HG03064 (cell line): ENCODE data around the gene SPN.
"Not testable (repeated sequence)": the region's sequence is repeated elsewhere in the genome, so short reads cannot be mapped to it uniquely, and the experiment has no call there.

Source experiments
- ATAC-seq: cut with Tn5 transposase; IDR thresholded peaks from one replicate; pipeline ENCODE4 v1.9.1; 2021; ENCODE audit warnings: low read depth; ENCODE audit not compliant: unreplicated experiment

SPN gene

GRCh38 chr16:29675811-29676643 lies 13.0 kb downstream of the SPN start:
- ATAC-seq = no peak

DNA sequence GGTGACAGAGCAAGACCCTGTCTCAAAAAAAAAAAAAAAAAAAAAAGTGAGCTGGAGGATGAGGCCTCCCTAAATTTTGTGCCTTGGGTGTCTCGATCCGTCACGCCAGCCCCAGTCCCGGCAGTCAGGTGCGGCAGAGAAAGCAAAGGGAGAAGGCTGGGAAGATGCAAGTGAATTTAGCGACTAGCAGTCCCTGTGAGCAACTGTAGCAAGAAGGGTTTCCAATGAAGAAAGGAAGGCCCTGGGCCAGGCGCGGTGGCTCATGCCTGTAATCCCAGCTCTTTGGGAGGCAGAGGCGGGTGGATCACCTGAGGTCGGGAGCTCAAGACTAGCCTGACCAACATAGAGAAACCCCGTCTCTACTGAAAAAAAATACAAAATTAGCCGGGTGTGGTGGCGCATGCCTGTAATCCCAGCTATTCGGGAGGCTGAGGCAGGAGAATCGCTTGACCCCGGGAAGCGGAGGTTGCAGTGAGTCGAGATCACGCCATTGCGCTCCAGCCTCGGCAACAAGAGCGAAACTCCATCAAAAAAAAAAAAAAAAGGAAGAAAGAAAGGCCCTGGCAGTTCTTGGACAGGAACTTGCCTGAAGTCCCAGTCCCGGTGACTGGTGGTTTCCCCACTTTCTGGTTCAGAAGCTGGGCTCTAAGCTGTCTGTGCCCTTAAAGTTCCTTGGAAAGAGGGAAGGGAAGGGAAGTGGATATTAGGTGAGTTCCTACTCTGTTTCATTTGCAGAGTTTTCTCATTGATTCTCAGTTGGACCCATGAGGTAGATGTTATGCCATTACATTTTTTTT lies 14.1 kb downstream of the SPN start:
- ATAC-seq = no peak

- no peak for ATAC-seq
These were observed 15.7 kb downstream of the SPN start, which contains the start of gene QPRT for GRCh38 chr16:29678691-29679267. QPRT (plus strand) TSS chr16:29679180; CDS start chr16:29679198, 18 bp downstream.

DNA sequence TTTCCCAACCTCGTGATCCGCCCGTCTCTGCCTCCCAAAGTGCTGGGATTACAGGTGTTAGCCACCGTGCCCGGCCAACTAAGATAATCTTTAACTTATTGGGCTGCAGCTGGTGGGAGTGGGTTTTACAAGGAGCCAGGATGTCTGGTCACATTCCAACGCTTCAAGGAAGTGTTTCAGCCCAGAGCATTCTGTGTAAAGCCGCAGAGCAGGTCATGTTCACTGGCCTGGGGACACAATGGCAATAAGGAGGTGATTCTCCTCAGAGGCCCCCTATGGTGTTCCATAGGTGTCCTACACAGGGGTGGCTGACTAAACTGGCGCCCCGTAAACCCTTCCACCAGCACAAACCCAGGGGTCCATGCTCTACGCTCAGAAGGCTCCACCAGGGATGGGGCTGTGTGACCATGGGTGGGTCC lies 17.1 kb downstream of the SPN start:
- no peak for ATAC-seq

- no peak for ATAC-seq
These were observed 20.6 kb downstream of the SPN start for GRCh38 chr16:29683543-29684090.

- no peak for ATAC-seq
These were observed 21.6 kb downstream of the SPN start for GRCh38 chr16:29684679-29685078.

- ATAC-seq = no peak
These were observed 23.8 kb downstream of the SPN start for GRCh38 chr16:29686740-29687332.

GRCh38 chr16:29687755-29688154 lies 24.7 kb downstream of the SPN start:
- ATAC-seq = no peak

DNA sequence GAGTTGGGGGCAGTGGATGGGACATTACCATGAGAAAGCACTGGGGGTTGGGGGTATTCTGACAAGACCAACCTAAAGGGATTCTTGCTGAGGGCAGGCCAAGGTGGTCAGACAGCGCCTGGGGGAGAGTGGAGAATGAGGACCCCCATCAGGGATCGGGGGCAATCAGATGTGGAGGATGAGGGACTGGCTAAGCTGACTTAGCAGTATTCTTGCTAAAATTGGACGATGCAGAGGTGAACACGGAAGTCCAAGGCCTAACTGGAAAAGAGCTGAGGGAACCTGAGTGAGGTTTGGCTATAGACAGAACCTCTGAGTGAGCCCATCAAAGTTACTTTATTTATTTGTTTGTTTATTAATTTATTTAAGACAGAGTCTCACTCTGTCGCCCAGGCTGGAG lies 25.1 kb downstream of the SPN start:
- ATAC-seq = no peak

GRCh38 chr16:29689490-29690351 lies 26.7 kb downstream of the SPN start:
- not testable (repeated sequence) for ATAC-seq

DNA sequence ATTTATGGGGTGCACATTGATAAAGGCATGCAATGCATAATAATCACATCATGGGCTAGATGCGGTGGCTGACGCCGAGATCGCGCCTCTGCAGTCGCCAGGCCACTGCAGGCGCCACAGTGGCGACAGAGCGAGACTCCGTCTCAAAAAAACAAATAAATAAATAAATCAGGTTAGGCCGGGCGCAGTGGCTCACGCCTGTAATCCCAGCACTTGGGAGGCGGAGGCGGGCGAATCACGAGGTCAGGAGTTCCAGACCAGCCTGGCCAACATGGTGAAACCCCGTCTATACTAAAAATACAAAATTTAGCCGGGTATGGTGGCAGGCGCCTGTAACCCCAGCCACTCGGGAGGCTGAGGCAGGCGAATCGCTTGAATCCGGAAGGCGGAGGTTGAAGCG lies 29.6 kb downstream of the SPN start:
- ATAC-seq = not testable (repeated sequence)

GRCh38 chr16:29694384-29695195 lies 31.5 kb downstream of the SPN start:
- no peak for ATAC-seq

- not testable (repeated sequence) for ATAC-seq
These were observed 32.6 kb downstream of the SPN start for GRCh38 chr16:29695675-29696074.

DNA sequence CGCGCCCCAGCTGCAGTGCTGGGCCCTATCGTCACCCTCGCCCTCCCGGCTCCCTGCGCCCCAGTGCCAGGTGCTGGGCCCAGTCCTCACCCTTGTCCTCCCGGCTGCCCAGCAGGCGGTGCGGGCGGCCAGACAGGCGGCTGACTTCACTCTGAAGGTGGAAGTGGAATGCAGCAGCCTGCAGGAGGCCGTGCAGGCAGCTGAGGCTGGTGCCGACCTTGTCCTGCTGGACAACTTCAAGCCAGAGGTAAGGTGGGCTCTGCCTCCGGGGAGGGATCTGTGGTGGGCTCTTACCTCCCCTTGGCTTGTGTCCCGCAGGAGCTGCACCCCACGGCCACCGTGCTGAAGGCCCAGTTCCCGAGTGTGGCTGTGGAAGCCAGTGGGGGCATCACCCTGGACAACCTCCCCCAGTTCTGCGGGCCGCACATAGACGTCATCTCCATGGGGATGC lies 33.9 kb downstream of the SPN start:
- no peak for ATAC-seq

GRCh38 chr16:29697391-29697790 lies 34.3 kb downstream of the SPN start:
- ATAC-seq = no peak

DNA sequence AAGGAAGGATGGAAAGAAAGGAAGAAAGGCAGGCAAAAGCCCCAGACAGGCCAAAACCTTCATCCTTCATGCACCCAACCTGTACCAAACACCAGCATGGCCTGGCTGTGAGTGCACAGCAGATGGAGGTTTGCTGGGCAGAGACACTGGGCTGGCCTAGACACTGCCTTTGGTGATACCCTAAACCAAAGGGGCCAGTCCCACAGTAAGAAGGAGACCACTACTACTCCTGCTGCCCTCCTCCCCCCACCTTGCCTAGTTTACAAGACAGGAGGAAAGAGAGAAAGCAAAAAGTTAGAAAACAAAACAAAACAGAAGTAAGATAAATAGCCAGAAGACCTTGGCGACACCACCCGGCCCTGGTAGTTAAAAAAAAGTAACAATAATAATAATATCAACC lies 35.0 kb downstream of the SPN start:
- ATAC-seq = no peak

GRCh38 chr16:29698484-29699323 lies 35.7 kb downstream of the SPN start:
- ATAC-seq = no peak
